ENCODE results near the gene CDYL.

Gene CDYL

GRCh38 chr6:4956625-4957024, 180.4 kb downstream of the CDYL start:
- in situ Hi-C loops (cut with MboI; ENCODE audit: low sequenced_read_pairs) = no loop called here

- in situ Hi-C loops (cut with MboI; ENCODE audit: low sequenced_read_pairs) = no loop called here
Measured at GRCh38 chr6:4957521-4958231, 181.5 kb downstream of the CDYL start.

GRCh38 chr6:4958624-4959023, 182.4 kb downstream of the CDYL start:
- in situ Hi-C loops (cut with MboI; ENCODE audit: low sequenced_read_pairs) = no loop called here

- in situ Hi-C loops (cut with MboI; ENCODE audit: low sequenced_read_pairs) = no loop called here
Measured at GRCh38 chr6:4961322-4962168, 185.3 kb downstream of the CDYL start.

- in situ Hi-C loops (cut with MboI; ENCODE audit: low sequenced_read_pairs) = no loop called here
Measured at GRCh38 chr6:4962905-4963304, 186.7 kb downstream of the CDYL start.

GRCh38 chr6:4964675-4965561, 188.7 kb downstream of the CDYL start:
- in situ Hi-C loops (cut with MboI; ENCODE audit: low sequenced_read_pairs) = no loop called here

GRCh38 chr6:4965562-4966389, 189.6 kb downstream of the CDYL start:
- in situ Hi-C loops (cut with MboI; ENCODE audit: low sequenced_read_pairs) = no loop called here

GRCh38 chr6:4967301-4968030, 191.3 kb downstream of the CDYL start:
- in situ Hi-C loops (cut with MboI; ENCODE audit: low sequenced_read_pairs) = no loop called here

GRCh38 chr6:4969609-4970285, 193.5 kb downstream of the CDYL start:
- in situ Hi-C loops (cut with MboI; ENCODE audit: low sequenced_read_pairs) = no loop called here

- in situ Hi-C loops (cut with MboI; ENCODE audit: low sequenced_read_pairs) = no loop called here
Measured at GRCh38 chr6:4970739-4971395, 194.7 kb downstream of the CDYL start.

- in situ Hi-C loops (cut with MboI; ENCODE audit: low sequenced_read_pairs) = no loop called here
Measured at GRCh38 chr6:4971851-4972250, 195.6 kb downstream of the CDYL start.

- in situ Hi-C loops (cut with MboI; ENCODE audit: low sequenced_read_pairs) = no loop called here
Measured at GRCh38 chr6:4972438-4972837, 196.2 kb downstream of the CDYL start.

GRCh38 chr6:4973415-4973814, 197.2 kb downstream of the CDYL start:
- in situ Hi-C loops (cut with MboI; ENCODE audit: low sequenced_read_pairs) = no loop called here

- in situ Hi-C loops (cut with MboI; ENCODE audit: low sequenced_read_pairs) = no loop called here
Measured at GRCh38 chr6:4973982-4974745, 198.0 kb downstream of the CDYL start.

- in situ Hi-C loops (cut with MboI; ENCODE audit: low sequenced_read_pairs) = no loop called here
Measured at GRCh38 chr6:4974962-4975361, 198.8 kb downstream of the CDYL start.

- in situ Hi-C loops (cut with MboI; ENCODE audit: low sequenced_read_pairs) = no loop called here
Measured at GRCh38 chr6:4975506-4975905, 199.3 kb downstream of the CDYL start.

GRCh38 chr6:4977468-4977867, 201.3 kb downstream of the CDYL start:
- in situ Hi-C loops (cut with MboI; ENCODE audit: low sequenced_read_pairs) = no loop called here

GRCh38 chr6:4979426-4979825, 203.2 kb downstream of the CDYL start:
- in situ Hi-C loops (cut with MboI; ENCODE audit: low sequenced_read_pairs) = no loop called here

Measured in HL-60/S4 treated with phorbol 12-myristate 13-acetate at 8.2 ng/mL for 4 days and 3 days (cell line).